HuH-7.5 (cell line): ENCODE measurements around the gene ZNF132.
"Not testable (repeated sequence)": the region's sequence is repeated elsewhere in the genome, so short reads cannot be mapped to it uniquely, and the experiment has no call there.

ENCODE experiments used
- DNase-seq: peaks from one replicate; pipeline ENCODE4 v3.0.0; 2011; ENCODE audit warnings: low spot score

ZNF132 gene

GRCh38 chr19:58466760-58467589, 27.0 kb upstream of the ZNF132 start, which contains the start of gene ZNF324:
TSS of gene ZNF324 (plus strand) at chr19:58467080. CDS start at chr19:58469186, 2,106 bp downstream.
- DNase-seq, result peak; percentile 98

DNA sequence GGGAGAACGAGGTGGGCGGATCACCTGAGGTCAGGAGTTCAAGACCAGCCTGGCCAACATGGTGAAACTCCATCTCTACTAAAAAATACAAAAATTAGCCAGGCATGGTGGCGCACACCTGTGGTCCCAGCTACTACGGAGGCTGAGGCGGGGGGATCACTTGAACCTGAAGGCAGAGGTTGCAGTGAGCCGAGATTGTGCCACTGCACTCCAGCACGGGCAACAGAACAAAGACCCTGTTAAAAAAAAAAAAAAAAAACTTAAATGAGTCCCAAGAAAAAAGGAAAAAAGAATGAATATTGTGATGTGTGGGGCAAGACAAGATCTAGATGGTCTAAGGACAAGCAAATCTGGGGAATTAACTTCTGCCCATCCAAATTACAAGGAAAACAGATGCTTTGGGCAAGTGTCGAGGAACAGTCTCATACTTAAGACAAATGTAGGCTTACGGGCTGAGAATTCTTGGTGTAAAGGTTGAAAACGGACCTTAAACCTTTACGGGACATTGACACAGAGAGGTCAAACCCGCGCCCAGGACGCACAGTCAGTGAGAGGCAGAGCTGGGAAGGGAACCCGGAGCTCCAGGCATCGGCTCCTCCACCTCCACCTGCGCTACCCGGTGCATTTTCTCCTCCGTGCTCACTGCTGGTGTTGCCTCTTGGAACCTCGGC, 26.3 kb upstream of the ZNF132 start:
- DNase-seq, result no peak

- no peak for DNase-seq
These were observed 20.1 kb upstream of the ZNF132 start for GRCh38 chr19:58460039-58460438.

GRCh38 chr19:58456111-58456510, 16.2 kb upstream of the ZNF132 start:
- no peak for DNase-seq

- no peak for DNase-seq
These were observed 15.4 kb upstream of the ZNF132 start for GRCh38 chr19:58455306-58455705.

DNA sequence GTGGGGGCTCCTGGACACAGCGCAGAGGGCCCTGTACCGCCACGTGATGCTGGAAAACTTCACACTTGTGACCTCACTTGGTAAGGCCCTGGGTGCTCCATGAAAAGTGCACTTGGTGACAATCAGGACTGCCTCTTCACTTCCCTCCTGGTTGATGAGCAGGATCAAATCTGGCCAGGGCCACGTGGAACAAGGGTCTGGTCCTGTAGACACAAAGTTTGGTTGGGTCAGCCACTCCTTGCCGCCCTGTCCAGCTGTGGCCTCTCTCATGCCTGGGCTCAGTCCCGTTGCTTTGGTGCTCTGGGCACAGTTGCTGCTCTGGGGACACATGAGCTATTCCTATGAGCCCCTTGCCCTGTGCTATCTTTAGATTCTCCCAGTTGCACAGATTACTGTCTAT, 13.8 kb upstream of the ZNF132 start:
- no peak for DNase-seq

DNA sequence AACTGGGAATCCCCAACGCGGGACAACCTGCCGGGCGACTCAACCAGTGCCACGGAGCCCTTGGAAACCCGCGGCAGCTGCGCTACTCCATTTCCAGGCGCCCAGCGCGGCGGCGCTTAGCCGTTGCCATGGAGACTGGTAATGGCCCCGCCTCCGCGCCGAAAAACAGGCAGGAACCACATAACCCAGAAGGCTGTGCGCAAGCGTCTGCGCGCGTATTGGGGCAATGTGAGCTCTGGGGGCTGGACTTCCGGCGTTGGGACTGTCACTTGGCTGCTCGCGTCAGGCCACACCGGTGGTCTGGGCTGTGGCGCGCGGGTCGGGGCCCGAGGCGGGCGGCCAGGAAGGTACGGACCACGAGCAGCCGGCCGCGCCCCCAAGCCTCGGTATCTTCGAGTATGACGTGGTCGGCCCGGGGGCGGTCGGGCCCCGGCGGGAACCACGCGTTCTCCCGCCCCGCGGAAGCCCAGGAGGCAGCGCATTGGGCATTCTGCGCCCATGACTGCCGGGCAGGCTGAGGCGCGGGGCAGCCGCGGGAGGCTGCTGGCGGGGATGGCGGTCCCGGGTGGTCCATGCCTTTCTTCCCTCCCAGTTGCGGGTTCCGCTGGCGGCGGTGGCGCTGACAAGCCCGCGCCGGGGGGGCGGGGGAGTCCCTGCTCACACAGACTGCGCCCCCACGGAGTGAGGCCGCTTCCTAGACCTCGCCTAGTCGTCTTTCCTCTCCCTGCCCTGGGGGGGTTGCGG, 11.6 kb upstream of the ZNF132 start, which contains the start of gene ZNF324B:
Gene ZNF324B (plus strand): TSS at position 265 of the 744 bp plus-strand sequence. CDS start 2,080 bp downstream, outside the sequence.
- peak; percentile 97 for DNase-seq

DNA sequence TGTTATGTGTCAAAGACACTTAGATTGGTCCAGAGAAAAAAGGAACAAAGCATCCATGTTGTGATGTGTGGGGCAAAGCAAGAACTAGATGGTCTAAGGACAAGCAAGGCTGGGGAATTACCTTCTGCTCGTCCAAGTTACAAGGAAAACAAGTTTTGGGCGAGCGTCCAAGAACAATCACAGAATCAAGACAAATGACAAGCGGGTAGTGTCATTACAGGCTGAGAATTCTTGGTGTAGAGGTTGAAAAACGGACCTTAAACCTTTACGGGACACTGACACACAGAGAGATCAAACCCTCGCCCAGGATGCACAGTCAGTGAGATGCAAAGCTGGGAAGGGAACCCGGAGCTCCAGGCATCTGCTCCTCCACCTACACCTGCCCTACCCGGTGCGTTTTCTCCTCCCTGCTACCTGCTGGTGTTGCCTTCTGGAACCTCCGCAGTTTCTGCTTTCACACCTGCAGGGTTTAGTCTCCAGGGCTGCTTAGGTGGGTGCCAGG, 11.0 kb upstream of the ZNF132 start:
- DNase-seq, result no peak

GRCh38 chr19:58449980-58450379, 10.0 kb upstream of the ZNF132 start:
- not testable (repeated sequence) for DNase-seq

DNA sequence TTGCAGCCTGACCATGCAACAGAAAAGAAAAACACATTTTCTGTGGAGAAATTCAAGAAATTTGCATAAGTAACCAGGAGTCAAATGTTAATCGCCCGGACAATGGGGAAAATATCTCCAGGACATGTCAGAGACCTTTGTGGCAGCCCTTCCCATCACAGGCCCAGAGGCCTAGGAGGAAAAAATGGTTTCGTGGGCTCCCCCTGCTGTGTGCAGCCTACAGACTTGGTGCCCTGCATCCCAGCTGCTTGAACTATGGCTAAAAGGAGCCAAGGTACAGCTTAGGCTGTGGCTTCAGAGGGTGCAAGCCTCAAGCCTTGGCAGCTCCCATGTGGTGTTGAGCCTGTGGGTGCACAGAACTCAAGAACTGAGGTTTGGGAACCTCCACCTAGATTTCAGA, 8.9 kb upstream of the ZNF132 start:
- DNase-seq, result not testable (repeated sequence)

DNA sequence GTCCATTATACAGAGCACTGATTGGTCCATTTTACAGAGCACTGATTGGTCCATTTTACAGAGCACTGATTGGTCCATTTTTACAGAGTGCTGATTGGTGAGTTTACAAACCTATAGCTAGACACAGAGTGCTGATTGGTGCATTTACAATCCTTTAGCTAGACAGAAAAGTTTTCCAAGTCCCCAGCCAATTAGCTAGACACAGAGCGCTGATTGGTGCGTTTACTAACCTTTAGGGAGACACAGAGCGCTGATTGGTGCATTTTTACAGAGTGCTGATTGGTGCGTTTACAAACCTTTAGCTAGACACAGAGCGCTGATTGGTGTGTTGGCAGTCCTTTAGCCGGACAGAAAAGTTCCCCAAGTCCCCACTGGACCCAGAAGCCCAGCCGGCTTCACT, 3.0 kb upstream of the ZNF132 start:
- DNase-seq, result not testable (repeated sequence)

DNA sequence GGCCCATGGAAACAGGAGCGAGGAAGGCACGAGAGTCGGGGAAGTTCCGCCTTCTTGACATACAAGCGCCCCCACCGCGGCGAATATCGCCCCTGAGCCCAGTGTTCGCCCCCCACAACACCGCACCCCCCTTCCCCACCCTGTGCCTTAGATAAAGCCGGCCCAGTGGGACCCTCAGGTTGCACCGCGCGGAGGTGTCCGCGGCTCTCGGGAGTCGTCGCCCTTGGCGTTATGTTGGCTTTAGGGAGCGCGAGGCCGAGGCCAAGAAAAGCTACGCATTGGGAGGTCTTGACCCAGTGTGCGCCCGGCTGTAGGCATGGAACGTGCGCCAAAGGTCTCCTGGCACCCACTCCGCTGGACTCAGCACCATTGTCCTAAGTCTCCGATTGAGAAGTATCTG, 603 bp upstream of the ZNF132 start:
- no peak for DNase-seq

GRCh38 chr19:58434217-58434616, 5.7 kb downstream of the ZNF132 start:
- no peak for DNase-seq

- no peak for DNase-seq
These were observed 10.2 kb downstream of the ZNF132 start for GRCh38 chr19:58429745-58430144.

- no peak for DNase-seq
These were observed 11.3 kb downstream of the ZNF132 start for GRCh38 chr19:58428617-58429016.

DNA sequence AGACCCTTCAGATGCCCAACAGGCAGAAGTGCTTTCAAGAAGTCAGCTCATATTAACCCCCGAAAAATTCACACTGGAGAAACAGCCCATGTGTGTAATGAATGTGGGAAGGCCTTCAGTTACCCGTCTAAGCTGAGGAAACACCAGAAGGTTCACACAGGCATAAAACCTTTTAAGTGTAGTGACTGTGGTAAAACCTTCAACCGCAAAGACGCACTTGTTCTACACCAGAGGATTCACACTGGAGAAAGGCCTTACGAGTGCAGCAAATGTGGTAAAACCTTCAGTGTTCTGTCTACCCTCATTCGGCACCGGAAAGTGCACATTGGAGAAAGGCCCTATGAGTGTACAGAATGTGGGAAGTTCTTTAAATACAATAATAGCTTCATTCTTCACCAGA, 22.9 kb downstream of the ZNF132 start:
- DNase-seq, result no peak

GRCh38 chr19:58416604-58417003, 23.3 kb downstream of the ZNF132 start:
- DNase-seq, result no peak

DNA sequence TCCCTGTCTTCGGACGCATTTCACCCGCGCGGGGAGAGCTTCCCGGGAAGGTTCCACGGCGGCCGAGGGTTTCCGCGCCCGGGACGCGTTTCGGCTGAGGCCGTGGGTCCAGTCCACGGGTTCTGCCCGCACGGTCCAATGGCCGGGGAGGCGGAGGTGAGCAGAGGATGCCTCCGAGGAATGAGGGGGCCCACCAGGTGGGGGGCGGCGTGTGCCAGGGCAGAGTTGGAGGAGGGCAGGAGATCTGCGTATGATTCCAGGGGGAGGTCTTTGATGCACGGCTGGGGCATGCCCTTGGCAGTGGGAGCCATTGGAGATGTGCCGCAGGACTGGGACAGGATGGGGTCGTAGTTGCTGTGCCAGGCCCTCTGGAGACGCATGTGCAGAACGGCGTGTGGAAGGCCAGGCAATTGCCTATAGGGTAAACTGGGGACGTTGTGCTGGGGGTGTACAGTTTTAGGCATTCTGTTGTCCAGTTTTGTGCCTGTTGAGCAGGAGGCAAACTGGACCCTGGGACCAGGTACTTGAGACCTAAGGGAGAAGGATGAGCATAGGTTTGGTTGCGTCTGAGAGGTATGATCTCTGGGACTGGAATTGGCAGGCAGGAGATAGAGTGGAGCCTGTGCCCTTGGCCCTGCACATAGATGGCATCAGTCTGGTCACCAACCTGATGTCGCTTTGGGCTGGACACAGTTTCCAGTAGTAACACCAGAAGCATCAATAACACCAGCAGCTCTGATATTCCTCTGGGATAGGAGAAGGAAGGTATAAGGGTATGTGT, 30.8 kb downstream of the ZNF132 start:
- peak; percentile 52 for DNase-seq

GRCh38 chr19:58408152-58409009, 31.6 kb downstream of the ZNF132 start, which contains the start of gene ZNF584:
TSS of gene ZNF584 (plus strand) at chr19:58408649. CDS start at chr19:58409148, 499 bp downstream.
- DNase-seq, result peak; percentile 93

- DNase-seq, result peak; percentile 43
These were observed 32.2 kb downstream of the ZNF132 start for GRCh38 chr19:58407658-58408151.
